ENCODE data around the gene EIF4E3. TPM values are rescaled to one million over a fixed set of nuclear protein-coding genes. Genes with fewer than 3 reads are reported as not detected.

The EIF4E3 gene
- total and polyA plus RNA-seq, 2 of the 13 experiments (the other 11 are each of a cell fraction or from before 2014, with no cell fraction given), result 0.07 to 0.15 TPM

- ATAC-seq (no peak), FAIRE-seq (no peak), DNase-seq (ENCODE audit: low spot score) (no peak)
- H2AFZ ChIP-seq (ENCODE audit: low read length), result no peak overlapping the region
- in situ Hi-C loops (cut with HindIII; ENCODE audit: extremely low pct_ligation_motif_present, low pct_unique_long_range_greater_than_20kb), result no loop called here
- H3K36me3 ChIP-seq (replicated peaks in 1 of 2; ENCODE audit: control insufficient read depth in 1 of 2, insufficient read depth in 2 of 2, low read length in 2 of 2), result no peaks in the 10 kb centered on the region
- peaks cover 0 to 14% of the 10 kb centered on the region in 2 experiments; a peak in 2 of 5 replicates for H3K27me3 ChIP-seq (ENCODE audit: control insufficient read depth in 1 of 2, insufficient read depth in 2 of 2, low read length in 2 of 2)
- H3K27ac ChIP-seq (ENCODE audit: extremely low read length, insufficient read depth, low read length), result no peak overlapping the region
- ChIA-PET CTCF (ENCODE audit: low intra/inter-chr PET ratio, low total read pairs) (no interaction called here), POLR2A (no interaction called here)
- intact Hi-C loops (cut with micrococcal nuclease; ENCODE audit: unreplicated experiment), result no loop called here
- H3K79me2 ChIP-seq (ENCODE audit: insufficient read depth, low read length), result no peaks in the 10 kb centered on the region
- no peak overlapping the region for H3K4me2 ChIP-seq (ENCODE audit: low read depth, low read length)
- H3K9ac ChIP-seq (ENCODE audit: insufficient read depth, low read depth, low read length), result no peak overlapping the region
- no peak overlapping the region for H3K4me3 ChIP-seq (replicated peaks in 1 of 3; ENCODE audit: insufficient read depth in 1 of 3, low read depth in 2 of 3, low read length in 3 of 3)
- no peaks in the 10 kb centered on the region for H4K20me1 ChIP-seq (ENCODE audit: insufficient read depth, low read length)
- no peaks in the 10 kb centered on the region for H3K4me1 ChIP-seq (ENCODE audit: insufficient read depth, low read length)
- no TSS peak for BruUV-seq (replicated peaks)
- 0 out of 2 replicates have a peak, but pooled peaks cover 3% of the 10 kb centered on the region for H3K9me3 ChIP-seq (ENCODE audit: low read length)
- 5% methylated on average over 8 of the region's 8 CpGs for WGBS (ENCODE audit: low lambda C conversion rate)
- TF ChIP-seq ZBTB20 (CRISPR knock-in tag; IDR thresholded peaks at IDR 0.05; ENCODE audit: borderline replicate concordance, low read depth) (no peak), KLF16 (CRISPR knock-in tag; IDR thresholded peaks at IDR 0.05) (no peak), U2AF1 (optimal IDR thresholded peaks at IDR 0.05; ENCODE audit: low read depth, low read length) (no peak), CENPX (CRISPR knock-in tag; IDR thresholded peaks at IDR 0.05) (no peak), ZSCAN20 (CRISPR knock-in tag; IDR thresholded peaks at IDR 0.05; ENCODE audit: borderline replicate concordance) (no peak), SRY (CRISPR knock-in tag; IDR thresholded peaks at IDR 0.05) (no peak), ZNF326 (CRISPR knock-in tag; IDR thresholded peaks at IDR 0.05; ENCODE audit: borderline replicate concordance) (no peak), ZFP36L1 (CRISPR knock-in tag; IDR thresholded peaks at IDR 0.05) (no peak), FOSL2 (CRISPR knock-in tag; IDR thresholded peaks at IDR 0.05) (no peak)
- TF ChIP-seq, protein P1, sequence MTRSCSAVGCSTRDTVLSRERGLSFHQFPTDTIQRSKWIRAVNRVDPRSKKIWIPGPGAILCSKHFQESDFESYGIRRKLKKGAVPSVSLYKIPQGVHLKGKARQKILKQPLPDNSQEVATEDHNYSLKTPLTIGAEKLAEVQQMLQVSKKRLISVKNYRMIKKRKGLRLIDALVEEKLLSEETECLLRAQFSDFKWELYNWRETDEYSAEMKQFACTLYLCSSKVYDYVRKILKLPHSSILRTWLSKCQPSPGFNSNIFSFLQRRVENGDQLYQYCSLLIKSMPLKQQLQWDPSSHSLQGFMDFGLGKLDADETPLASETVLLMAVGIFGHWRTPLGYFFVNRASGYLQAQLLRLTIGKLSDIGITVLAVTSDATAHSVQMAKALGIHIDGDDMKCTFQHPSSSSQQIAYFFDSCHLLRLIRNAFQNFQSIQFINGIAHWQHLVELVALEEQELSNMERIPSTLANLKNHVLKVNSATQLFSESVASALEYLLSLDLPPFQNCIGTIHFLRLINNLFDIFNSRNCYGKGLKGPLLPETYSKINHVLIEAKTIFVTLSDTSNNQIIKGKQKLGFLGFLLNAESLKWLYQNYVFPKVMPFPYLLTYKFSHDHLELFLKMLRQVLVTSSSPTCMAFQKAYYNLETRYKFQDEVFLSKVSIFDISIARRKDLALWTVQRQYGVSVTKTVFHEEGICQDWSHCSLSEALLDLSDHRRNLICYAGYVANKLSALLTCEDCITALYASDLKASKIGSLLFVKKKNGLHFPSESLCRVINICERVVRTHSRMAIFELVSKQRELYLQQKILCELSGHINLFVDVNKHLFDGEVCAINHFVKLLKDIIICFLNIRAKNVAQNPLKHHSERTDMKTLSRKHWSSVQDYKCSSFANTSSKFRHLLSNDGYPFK (CRISPR knock-in tag; IDR thresholded peaks at IDR 0.05; ENCODE audit: borderline replicate concordance), result no peak
- TF ChIP-seq, protein P2, sequence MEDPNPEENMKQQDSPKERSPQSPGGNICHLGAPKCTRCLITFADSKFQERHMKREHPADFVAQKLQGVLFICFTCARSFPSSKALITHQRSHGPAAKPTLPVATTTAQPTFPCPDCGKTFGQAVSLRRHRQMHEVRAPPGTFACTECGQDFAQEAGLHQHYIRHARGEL (CRISPR knock-in tag; IDR thresholded peaks at IDR 0.05), result no peak
- TF ChIP-seq, protein P3, sequence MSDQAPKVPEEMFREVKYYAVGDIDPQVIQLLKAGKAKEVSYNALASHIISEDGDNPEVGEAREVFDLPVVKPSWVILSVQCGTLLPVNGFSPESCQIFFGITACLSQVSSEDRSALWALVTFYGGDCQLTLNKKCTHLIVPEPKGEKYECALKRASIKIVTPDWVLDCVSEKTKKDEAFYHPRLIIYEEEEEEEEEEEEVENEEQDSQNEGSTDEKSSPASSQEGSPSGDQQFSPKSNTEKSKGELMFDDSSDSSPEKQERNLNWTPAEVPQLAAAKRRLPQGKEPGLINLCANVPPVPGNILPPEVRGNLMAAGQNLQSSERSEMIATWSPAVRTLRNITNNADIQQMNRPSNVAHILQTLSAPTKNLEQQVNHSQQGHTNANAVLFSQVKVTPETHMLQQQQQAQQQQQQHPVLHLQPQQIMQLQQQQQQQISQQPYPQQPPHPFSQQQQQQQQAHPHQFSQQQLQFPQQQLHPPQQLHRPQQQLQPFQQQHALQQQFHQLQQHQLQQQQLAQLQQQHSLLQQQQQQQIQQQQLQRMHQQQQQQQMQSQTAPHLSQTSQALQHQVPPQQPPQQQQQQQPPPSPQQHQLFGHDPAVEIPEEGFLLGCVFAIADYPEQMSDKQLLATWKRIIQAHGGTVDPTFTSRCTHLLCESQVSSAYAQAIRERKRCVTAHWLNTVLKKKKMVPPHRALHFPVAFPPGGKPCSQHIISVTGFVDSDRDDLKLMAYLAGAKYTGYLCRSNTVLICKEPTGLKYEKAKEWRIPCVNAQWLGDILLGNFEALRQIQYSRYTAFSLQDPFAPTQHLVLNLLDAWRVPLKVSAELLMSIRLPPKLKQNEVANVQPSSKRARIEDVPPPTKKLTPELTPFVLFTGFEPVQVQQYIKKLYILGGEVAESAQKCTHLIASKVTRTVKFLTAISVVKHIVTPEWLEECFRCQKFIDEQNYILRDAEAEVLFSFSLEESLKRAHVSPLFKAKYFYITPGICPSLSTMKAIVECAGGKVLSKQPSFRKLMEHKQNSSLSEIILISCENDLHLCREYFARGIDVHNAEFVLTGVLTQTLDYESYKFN (CRISPR knock-in tag; conservative IDR thresholded peaks at IDR 0.05), result no peak
- TF ChIP-seq, protein P4, sequence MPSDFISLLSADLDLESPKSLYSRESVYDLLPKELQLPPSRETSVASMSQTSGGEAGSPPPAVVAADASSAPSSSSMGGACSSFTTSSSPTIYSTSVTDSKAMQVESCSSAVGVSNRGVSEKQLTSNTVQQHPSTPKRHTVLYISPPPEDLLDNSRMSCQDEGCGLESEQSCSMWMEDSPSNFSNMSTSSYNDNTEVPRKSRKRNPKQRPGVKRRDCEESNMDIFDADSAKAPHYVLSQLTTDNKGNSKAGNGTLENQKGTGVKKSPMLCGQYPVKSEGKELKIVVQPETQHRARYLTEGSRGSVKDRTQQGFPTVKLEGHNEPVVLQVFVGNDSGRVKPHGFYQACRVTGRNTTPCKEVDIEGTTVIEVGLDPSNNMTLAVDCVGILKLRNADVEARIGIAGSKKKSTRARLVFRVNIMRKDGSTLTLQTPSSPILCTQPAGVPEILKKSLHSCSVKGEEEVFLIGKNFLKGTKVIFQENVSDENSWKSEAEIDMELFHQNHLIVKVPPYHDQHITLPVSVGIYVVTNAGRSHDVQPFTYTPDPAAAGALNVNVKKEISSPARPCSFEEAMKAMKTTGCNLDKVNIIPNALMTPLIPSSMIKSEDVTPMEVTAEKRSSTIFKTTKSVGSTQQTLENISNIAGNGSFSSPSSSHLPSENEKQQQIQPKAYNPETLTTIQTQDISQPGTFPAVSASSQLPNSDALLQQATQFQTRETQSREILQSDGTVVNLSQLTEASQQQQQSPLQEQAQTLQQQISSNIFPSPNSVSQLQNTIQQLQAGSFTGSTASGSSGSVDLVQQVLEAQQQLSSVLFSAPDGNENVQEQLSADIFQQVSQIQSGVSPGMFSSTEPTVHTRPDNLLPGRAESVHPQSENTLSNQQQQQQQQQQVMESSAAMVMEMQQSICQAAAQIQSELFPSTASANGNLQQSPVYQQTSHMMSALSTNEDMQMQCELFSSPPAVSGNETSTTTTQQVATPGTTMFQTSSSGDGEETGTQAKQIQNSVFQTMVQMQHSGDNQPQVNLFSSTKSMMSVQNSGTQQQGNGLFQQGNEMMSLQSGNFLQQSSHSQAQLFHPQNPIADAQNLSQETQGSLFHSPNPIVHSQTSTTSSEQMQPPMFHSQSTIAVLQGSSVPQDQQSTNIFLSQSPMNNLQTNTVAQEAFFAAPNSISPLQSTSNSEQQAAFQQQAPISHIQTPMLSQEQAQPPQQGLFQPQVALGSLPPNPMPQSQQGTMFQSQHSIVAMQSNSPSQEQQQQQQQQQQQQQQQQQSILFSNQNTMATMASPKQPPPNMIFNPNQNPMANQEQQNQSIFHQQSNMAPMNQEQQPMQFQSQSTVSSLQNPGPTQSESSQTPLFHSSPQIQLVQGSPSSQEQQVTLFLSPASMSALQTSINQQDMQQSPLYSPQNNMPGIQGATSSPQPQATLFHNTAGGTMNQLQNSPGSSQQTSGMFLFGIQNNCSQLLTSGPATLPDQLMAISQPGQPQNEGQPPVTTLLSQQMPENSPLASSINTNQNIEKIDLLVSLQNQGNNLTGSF (CRISPR knock-in tag; IDR thresholded peaks at IDR 0.05), result no peak
These were observed 95.9 kb downstream of the EIF4E3 start for GRCh38 chr3:71629289-71629688.

Data from HepG2 (cell line).